ENCODE results near the gene CRKL. TPM values are rescaled to one million over a fixed set of nuclear protein-coding genes. Genes with fewer than 3 reads are reported as not detected.

Gene CRKL
- total and polyA plus RNA-seq, 2 of the 4 experiments (the other 2 are of a cell fraction), result 20.6 to 35.5 TPM

DNA sequence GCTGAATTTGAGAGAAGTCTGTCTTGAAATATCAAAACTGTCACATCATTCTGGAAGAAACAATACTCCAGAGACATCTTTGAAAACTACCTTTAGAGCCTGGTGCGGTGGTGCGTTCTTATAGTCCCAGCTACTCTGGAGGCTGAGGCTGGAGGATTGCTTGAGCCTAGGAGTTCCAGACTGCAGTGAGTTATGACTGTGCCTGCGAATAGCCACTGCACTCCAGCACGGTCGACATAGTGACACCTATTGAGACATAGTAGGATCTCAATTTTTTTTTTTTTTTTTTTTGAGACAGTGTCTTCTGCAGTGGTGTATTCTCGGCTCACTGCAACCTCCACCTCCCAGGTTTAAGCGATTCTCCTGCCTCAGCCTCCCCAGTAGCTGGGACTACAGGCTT lies 38.3 kb downstream of the CRKL start:
- no peak overlapping the region for H2BK15ac ChIP-seq (ENCODE audit: low read depth, low read length)
- dilution Hi-C loops (cut with HindIII; ENCODE audit: low sequenced_read_pairs, unreplicated experiment) (no loop called here), intact Hi-C loops (cut with micrococcal nuclease) (loop anchor here (10.0 kb wide), 2 partner anchors 71 to 151 kb away; no protein-coding TSS in a partner anchor), in situ Hi-C loops (cut with MboI; ENCODE audit: low sequenced_read_pairs) (no loop called here)
- H3K9ac ChIP-seq (ENCODE audit: low read depth, low read length), result no peak overlapping the region
- H3K79me1 ChIP-seq (ENCODE audit: low read depth in 1 of 2, low read length in 2 of 2), result peaks cover 21 to 56% of the 10 kb centered on the region in 2 experiments
- H4K8ac ChIP-seq (ENCODE audit: low read depth in 2 of 2, low read length in 2 of 2), result no peak overlapping the region
- peaks cover 40% of the 10 kb centered on the region for H4K20me1 ChIP-seq (ENCODE audit: insufficient read depth, low read length)
- POLR2A ChIA-PET (ENCODE audit: unreplicated experiment), result no interaction called here
- CTCF ChIA-PET, result no interaction called here
- H2AK5ac ChIP-seq (ENCODE audit: low read depth, low read length), result no peak overlapping the region
- no peak overlapping the region for H2BK120ac ChIP-seq (ENCODE audit: low read depth, low read length)
- H3K23ac ChIP-seq (ENCODE audit: low read depth, low read length), result no peak overlapping the region
- no peak overlapping the region for H3K4me2 ChIP-seq (ENCODE audit: low read depth, low read length)
- WGBS, 2 experiments (ENCODE audit: extremely low coverage in 2 of 2, insufficient read length in 1 of 2), result no CpG with 5 or more reads among the region's 7 CpGs
- H3K14ac ChIP-seq (replicated peaks; ENCODE audit: low read depth, low read length), result no peak overlapping the region
- H3K4me1 ChIP-seq (ENCODE audit: control insufficient read depth, insufficient read depth, low read length), result peaks cover 6% of the 10 kb centered on the region; the same call in 1 of the 2 replicates
- H4K5ac ChIP-seq (ENCODE audit: low read depth, low read length), result no peak overlapping the region
- H2AFZ ChIP-seq (replicated peaks; ENCODE audit: low read length, poor library complexity), result no peak overlapping the region
- no peak overlapping the region for H3K4ac ChIP-seq (ENCODE audit: low read depth, low read length)
- H3K9me3 ChIP-seq (ENCODE audit: control insufficient read depth, insufficient read depth, low read length), result no peaks in the 10 kb centered on the region
- no peak overlapping the region for H3K56ac ChIP-seq (ENCODE audit: extremely low read depth, insufficient read depth, low read length)
- ATAC-seq (ENCODE audit: low read depth) (no peak), DNase-seq (no peak)
- H2AK9ac ChIP-seq (replicated peaks; ENCODE audit: low read depth, low read length, poor library complexity), result no peak overlapping the region
- no peak overlapping the region for H2BK20ac ChIP-seq (ENCODE audit: low read depth, low read length)
- H4K91ac ChIP-seq (ENCODE audit: insufficient read depth, low read depth, low read length), result no peak overlapping the region
- H2BK5ac ChIP-seq (ENCODE audit: low read depth, low read length, poor library complexity, severe bottlenecking), result no peak overlapping the region
- peaks cover 32% of the 10 kb centered on the region for H3K36me3 ChIP-seq (ENCODE audit: control insufficient read depth, insufficient read depth, low read length)
- no peak for TF ChIP-seq CEBPB (IDR thresholded peaks at IDR 0.05; ENCODE audit: low read depth, low read length)
- TF ChIP-seq, protein P1, sequence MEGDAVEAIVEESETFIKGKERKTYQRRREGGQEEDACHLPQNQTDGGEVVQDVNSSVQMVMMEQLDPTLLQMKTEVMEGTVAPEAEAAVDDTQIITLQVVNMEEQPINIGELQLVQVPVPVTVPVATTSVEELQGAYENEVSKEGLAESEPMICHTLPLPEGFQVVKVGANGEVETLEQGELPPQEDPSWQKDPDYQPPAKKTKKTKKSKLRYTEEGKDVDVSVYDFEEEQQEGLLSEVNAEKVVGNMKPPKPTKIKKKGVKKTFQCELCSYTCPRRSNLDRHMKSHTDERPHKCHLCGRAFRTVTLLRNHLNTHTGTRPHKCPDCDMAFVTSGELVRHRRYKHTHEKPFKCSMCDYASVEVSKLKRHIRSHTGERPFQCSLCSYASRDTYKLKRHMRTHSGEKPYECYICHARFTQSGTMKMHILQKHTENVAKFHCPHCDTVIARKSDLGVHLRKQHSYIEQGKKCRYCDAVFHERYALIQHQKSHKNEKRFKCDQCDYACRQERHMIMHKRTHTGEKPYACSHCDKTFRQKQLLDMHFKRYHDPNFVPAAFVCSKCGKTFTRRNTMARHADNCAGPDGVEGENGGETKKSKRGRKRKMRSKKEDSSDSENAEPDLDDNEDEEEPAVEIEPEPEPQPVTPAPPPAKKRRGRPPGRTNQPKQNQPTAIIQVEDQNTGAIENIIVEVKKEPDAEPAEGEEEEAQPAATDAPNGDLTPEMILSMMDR (conservative IDR thresholded peaks at IDR 0.05; ENCODE audit: low read depth, low read length), result no peak
- no peak for TF ChIP-seq ELK1 (IDR thresholded peaks at IDR 0.05; ENCODE audit: borderline replicate concordance, low read depth, low read length)
- no peak for TF ChIP-seq POLR2A (IDR thresholded peaks at IDR 0.05; ENCODE audit: low read depth, low read length)
- no peak for TF ChIP-seq RCOR1 (IDR thresholded peaks at IDR 0.05; ENCODE audit: insufficient replicate concordance, low read length)
- H3K9me1 ChIP-seq (ENCODE audit: insufficient read depth, low read length), result peaks cover 13% of the 10 kb centered on the region
- no peak overlapping the region for H3K4me3 ChIP-seq (ENCODE audit: insufficient read depth, low read depth, low read length)
- no peak overlapping the region for H3K18ac ChIP-seq (ENCODE audit: low read depth, low read length)
- no TSS peak for BruUV-seq (replicated peaks)
- no peak overlapping the region for H3K27ac ChIP-seq (ENCODE audit: insufficient read depth, low read length)
- no peaks in the 10 kb centered on the region for H3K27me3 ChIP-seq (ENCODE audit: control insufficient read depth, insufficient read depth, low read length)

Data from IMR-90 (cell line).